GM21381 (cell line): ENCODE results near the gene FAM216A.

Source experiments
- ATAC-seq: cut with Tn5 transposase; IDR thresholded peaks from one replicate; pipeline ENCODE4 v1.9.1; 2021; ENCODE audit warnings: mild to moderate bottlenecking, moderate library complexity; ENCODE audit not compliant: unreplicated experiment

Gene FAM216A

GRCh38 chr12:110537605-110538409 lies 69.2 kb downstream of the FAM216A start:
- ATAC-seq: no peak

GRCh38 chr12:110538869-110539622 lies 70.4 kb downstream of the FAM216A start:
- ATAC-seq: no peak
